HepG2 (cell line): ENCODE data around the gene TJP2. TPM values are rescaled to one million over a fixed set of nuclear protein-coding genes. Genes with fewer than 3 reads are reported as not detected.

Experiments used
- ARNT2 ChIP-seq: sonication (generic); formaldehyde crosslinking; IDR thresholded peaks from 2 replicates; pipeline ENCODE4 v1.8.0; 2022; ENCODE audit warnings: mild to moderate bottlenecking, low read depth, missing genetic modification reagents, moderate library complexity
- BCL6 ChIP-seq: IDR thresholded peaks from 2 replicates; pipeline ENCODE4 v1.6.1; 2016; ENCODE audit warnings: missing genetic modification reagents, missing compliant biosample characterization
- FOXA3 ChIP-seq: IDR thresholded peaks from 2 replicates; pipeline ENCODE4 v1.6.1; 2016; ENCODE audit warnings: missing genetic modification reagents, missing compliant biosample characterization
- FOXP1 ChIP-seq, 2 experiments: fragments of 450-650 bp in 1 of 2; IDR thresholded peaks; 2 replicates each; pipeline ENCODE4 v1.6.1; 2017 to 2018; ENCODE audit warnings: antibody characterized with exemption in 1 of 2
- GATAD2A ChIP-seq: IDR thresholded peaks from 2 replicates; pipeline ENCODE4 v1.6.1; 2016
- HNF4A ChIP-seq: sonication (generic); formaldehyde crosslinking; IDR thresholded peaks from 2 replicates; pipeline ENCODE4 v1.4.0; 2020; ENCODE audit warnings: missing genetic modification reagents
- KLF11 ChIP-seq: IDR thresholded peaks from 2 replicates; pipeline ENCODE4 v1.6.1; 2016; ENCODE audit warnings: missing compliant biosample characterization
- LCORL ChIP-seq, 2 experiments: fragments of 450-650 bp in 1 of 2; sonication (generic) in 1 of 2; formaldehyde crosslinking in 1 of 2; IDR thresholded peaks; 2 replicates each; pipeline versions ENCODE4 v1.5.0 to v1.6.1; 2017 to 2020; ENCODE audit warnings: antibody characterized with exemption in 1 of 2, missing genetic modification reagents in 1 of 2
- MIXL1 ChIP-seq: IDR thresholded peaks from 2 replicates; pipeline ENCODE4 v1.6.1; 2016
- RORA ChIP-seq: sonication (generic); formaldehyde crosslinking; IDR thresholded peaks from 2 replicates; pipeline ENCODE4 v1.5.0; 2020; ENCODE audit warnings: mild to moderate bottlenecking, missing genetic modification reagents, moderate library complexity
- SIX1 ChIP-seq: sonication (generic); formaldehyde crosslinking; IDR thresholded peaks from 2 replicates; pipeline ENCODE4 v1.4.0; 2020; ENCODE audit warnings: missing genetic modification reagents, borderline replicate concordance
- SOX13 ChIP-seq, 3 experiments: fragments of 450-650 bp in 1 of 3; sonication (generic) in 1 of 3; formaldehyde crosslinking in 1 of 3; IDR thresholded peaks in 2 of 3; conservative IDR thresholded peaks in 1 of 3; 2 replicates each; pipeline versions ENCODE4 v1.5.0 to v1.6.1; 2016 to 2020; ENCODE audit warnings: antibody characterized with exemption in 1 of 3, mild to moderate bottlenecking in 1 of 3, missing compliant biosample characterization in 1 of 3, missing genetic modification reagents in 1 of 3, moderate library complexity in 1 of 3
- TEAD3 ChIP-seq: optimal IDR thresholded peaks from 2 replicates; pipeline ENCODE3; 2016; ENCODE audit warnings: borderline replicate concordance
- TMF1 ChIP-seq: sonication (generic); formaldehyde crosslinking; IDR thresholded peaks from 2 replicates; pipeline ENCODE4 v1.8.1; 2022; ENCODE audit warnings: low read depth, missing genetic modification reagents
- ZC3H4 ChIP-seq: sonication (generic); formaldehyde crosslinking; IDR thresholded peaks from 2 replicates; pipeline ENCODE4 v1.4.0; 2020; ENCODE audit warnings: missing genetic modification reagents, borderline replicate concordance
- ZFP36 ChIP-seq: fragments of 150-350 bp; IDR thresholded peaks from 2 replicates; pipeline ENCODE4 v1.6.1; 2018; ENCODE audit warnings: borderline replicate concordance, low read length, low read depth; ENCODE audit not compliant: partially characterized antibody
- ZNF207 ChIP-seq: fragments of 450-650 bp; IDR thresholded peaks from 2 replicates; pipeline ENCODE4 v1.6.1; 2016; ENCODE audit warnings: antibody characterized with exemption, borderline replicate concordance
- ZNF337 ChIP-seq: sonication (generic); formaldehyde crosslinking; IDR thresholded peaks from 2 replicates; pipeline ENCODE4 v1.5.1; 2020; ENCODE audit warnings: missing genetic modification reagents, low read depth, mild to moderate bottlenecking, borderline replicate concordance
- ZNF891 ChIP-seq: sonication (generic); formaldehyde crosslinking; IDR thresholded peaks from 2 replicates; pipeline ENCODE4 v1.5.0; 2020; ENCODE audit warnings: mild to moderate bottlenecking, missing genetic modification reagents
- polyA plus RNA-seq, 8 experiments: library from polyadenylated mRNA; depleted of rRNA in 3 of 8; stranded (reverse) in 7 of 8; unstranded in 1 of 8; fragments of >200 nt; fragmentation: Illumina TruSeq in 4 of 8; extraction: Trizol in 4 of 8; gene quantifications; 2 replicates each; pipeline versions ENCODE4 v1.2.1 to v1.2.3, GENCODE V29; 2011 to 2016; ENCODE audit warnings: low read depth in 4 of 8, missing spikeins in 1 of 8, mixed read lengths in 1 of 8; ENCODE audit not compliant: insufficient read depth in 1 of 8
- total RNA-seq, 5 experiments: library from RNA; depleted of rRNA; stranded (reverse); fragments of >200 nt; fragmentation: Illumina TruSeq; extraction: Trizol; gene quantifications; 2 replicates each; pipeline ENCODE4 v1.2.3, GENCODE V29; 2016; ENCODE audit warnings: low read depth in 1 of 5
- TF ChIP-seq, protein P1 (sequence below): sonication (generic); formaldehyde crosslinking; IDR thresholded peaks from 2 replicates; pipeline ENCODE4 v1.4.0; 2020; ENCODE audit warnings: missing genetic modification reagents
- TF ChIP-seq, protein P2 (sequence below): sonication (generic); formaldehyde crosslinking; IDR thresholded peaks from 2 replicates; pipeline ENCODE4 v1.5.0; 2020; ENCODE audit warnings: mild to moderate bottlenecking, missing genetic modification reagents, borderline replicate concordance

TJP2 gene
- total and polyA plus RNA-seq, 2 of the 13 experiments (the other 11 are each of a cell fraction or from before 2014, with no cell fraction given) = 109 to 110 TPM

- TF ChIP-seq, protein P1, sequence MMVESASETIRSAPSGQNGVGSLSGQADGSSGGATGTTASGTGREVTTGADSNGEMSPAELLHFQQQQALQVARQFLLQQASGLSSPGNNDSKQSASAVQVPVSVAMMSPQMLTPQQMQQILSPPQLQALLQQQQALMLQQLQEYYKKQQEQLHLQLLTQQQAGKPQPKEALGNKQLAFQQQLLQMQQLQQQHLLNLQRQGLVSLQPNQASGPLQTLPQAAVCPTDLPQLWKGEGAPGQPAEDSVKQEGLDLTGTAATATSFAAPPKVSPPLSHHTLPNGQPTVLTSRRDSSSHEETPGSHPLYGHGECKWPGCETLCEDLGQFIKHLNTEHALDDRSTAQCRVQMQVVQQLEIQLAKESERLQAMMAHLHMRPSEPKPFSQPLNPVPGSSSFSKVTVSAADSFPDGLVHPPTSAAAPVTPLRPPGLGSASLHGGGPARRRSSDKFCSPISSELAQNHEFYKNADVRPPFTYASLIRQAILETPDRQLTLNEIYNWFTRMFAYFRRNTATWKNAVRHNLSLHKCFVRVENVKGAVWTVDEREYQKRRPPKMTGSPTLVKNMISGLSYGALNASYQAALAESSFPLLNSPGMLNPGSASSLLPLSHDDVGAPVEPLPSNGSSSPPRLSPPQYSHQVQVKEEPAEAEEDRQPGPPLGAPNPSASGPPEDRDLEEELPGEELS (CRISPR knock-in tag) = peak; percentile 73
- TF ChIP-seq TEAD3 (CRISPR knock-in tag) = peak; percentile 34
- 0 out of 2 replicates have a peak, but pooled peaks have one; percentile 26 for TF ChIP-seq BCL6
- peak; percentile 52; the same call in 1 of the 2 replicates for TF ChIP-seq GATAD2A (CRISPR knock-in tag)
- no peak for TF ChIP-seq ZNF337 (CRISPR knock-in tag)
- no peak for TF ChIP-seq TMF1 (CRISPR knock-in tag)
- TF ChIP-seq ZNF207 = no peak
- TF ChIP-seq HNF4A (CRISPR knock-in tag) = peak; percentile 52
- TF ChIP-seq, protein P2, sequence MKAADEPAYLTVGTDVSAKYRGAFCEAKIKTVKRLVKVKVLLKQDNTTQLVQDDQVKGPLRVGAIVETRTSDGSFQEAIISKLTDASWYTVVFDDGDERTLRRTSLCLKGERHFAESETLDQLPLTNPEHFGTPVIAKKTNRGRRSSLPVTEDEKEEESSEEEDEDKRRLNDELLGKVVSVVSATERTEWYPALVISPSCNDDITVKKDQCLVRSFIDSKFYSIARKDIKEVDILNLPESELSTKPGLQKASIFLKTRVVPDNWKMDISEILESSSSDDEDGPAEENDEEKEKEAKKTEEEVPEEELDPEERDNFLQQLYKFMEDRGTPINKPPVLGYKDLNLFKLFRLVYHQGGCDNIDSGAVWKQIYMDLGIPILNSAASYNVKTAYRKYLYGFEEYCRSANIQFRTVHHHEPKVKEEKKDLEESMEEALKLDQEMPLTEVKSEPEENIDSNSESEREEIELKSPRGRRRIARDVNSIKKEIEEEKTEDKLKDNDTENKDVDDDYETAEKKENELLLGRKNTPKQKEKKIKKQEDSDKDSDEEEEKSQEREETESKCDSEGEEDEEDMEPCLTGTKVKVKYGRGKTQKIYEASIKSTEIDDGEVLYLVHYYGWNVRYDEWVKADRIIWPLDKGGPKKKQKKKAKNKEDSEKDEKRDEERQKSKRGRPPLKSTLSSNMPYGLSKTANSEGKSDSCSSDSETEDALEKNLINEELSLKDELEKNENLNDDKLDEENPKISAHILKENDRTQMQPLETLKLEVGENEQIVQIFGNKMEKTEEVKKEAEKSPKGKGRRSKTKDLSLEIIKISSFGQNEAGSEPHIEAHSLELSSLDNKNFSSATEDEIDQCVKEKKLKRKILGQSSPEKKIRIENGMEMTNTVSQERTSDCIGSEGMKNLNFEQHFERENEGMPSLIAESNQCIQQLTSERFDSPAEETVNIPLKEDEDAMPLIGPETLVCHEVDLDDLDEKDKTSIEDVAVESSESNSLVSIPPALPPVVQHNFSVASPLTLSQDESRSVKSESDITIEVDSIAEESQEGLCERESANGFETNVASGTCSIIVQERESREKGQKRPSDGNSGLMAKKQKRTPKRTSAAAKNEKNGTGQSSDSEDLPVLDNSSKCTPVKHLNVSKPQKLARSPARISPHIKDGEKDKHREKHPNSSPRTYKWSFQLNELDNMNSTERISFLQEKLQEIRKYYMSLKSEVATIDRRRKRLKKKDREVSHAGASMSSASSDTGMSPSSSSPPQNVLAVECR (CRISPR knock-in tag) = peak; percentile 17; the same call in 1 of the 2 replicates
- no peak for TF ChIP-seq ARNT2 (CRISPR knock-in tag)
- TF ChIP-seq ZFP36 = no peak
- TF ChIP-seq LCORL (IDR thresholded peaks at IDR 0.05) = no peak
- TF ChIP-seq LCORL (CRISPR knock-in tag; IDR thresholded peaks at IDR 0.05) = peak; percentile 58; the same call in 1 of the 2 replicates
- TF ChIP-seq SIX1 (CRISPR knock-in tag) = peak; percentile 50; the same call in 1 of the 2 replicates
- TF ChIP-seq FOXA3 (CRISPR knock-in tag) = peak; percentile 39; the same call in 1 of the 2 replicates
- no peak for TF ChIP-seq ZNF891
- no peak for TF ChIP-seq SOX13 (IDR thresholded peaks at IDR 0.05)
- peak in 1 of 2 experiments; percentile 45; a peak in 1 of 4 replicates for TF ChIP-seq SOX13 (CRISPR knock-in tag; conservative IDR thresholded peaks at IDR 0.05 in 1 of 2, IDR thresholded peaks at IDR 0.05 in 1 of 2)
- 0 out of 2 replicates have a peak, but pooled peaks have one; percentile 38 for TF ChIP-seq RORA (CRISPR knock-in tag)
- TF ChIP-seq MIXL1 (CRISPR knock-in tag) = peak; percentile 56; the same call in 1 of the 2 replicates
- peak; percentile 60; the same call in 1 of the 2 replicates for TF ChIP-seq FOXP1 (IDR thresholded peaks at IDR 0.05)
- TF ChIP-seq FOXP1 (CRISPR knock-in tag; IDR thresholded peaks at IDR 0.05) = peak; percentile 85
- no peak for TF ChIP-seq KLF11
- TF ChIP-seq ZC3H4 (CRISPR knock-in tag) = no peak
Measured at GRCh38 chr9:69214939-69215338, 40.9 kb downstream of the TJP2 start (continued).
